Measurements from ENCODE around the gene RNF151. TPM values are rescaled to one million over a fixed set of nuclear protein-coding genes. Genes with fewer than 3 reads are reported as not detected.
A peak's percentile ranks its signal among the peaks of the same experiment; 100 is the strongest.

Gene RNF151, protein sequence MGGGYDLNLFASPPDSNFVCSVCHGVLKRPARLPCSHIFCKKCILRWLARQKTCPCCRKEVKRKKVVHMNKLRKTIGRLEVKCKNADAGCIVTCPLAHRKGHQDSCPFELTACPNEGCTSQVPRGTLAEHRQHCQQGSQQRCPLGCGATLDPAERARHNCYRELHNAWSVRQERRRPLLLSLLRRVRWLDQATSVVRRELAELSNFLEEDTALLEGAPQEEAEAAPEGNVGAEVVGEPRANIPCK
- not detected for total RNA-seq (ENCODE audit: unreplicated experiment)
- long read RNA-seq, result 0 reads

DNA sequence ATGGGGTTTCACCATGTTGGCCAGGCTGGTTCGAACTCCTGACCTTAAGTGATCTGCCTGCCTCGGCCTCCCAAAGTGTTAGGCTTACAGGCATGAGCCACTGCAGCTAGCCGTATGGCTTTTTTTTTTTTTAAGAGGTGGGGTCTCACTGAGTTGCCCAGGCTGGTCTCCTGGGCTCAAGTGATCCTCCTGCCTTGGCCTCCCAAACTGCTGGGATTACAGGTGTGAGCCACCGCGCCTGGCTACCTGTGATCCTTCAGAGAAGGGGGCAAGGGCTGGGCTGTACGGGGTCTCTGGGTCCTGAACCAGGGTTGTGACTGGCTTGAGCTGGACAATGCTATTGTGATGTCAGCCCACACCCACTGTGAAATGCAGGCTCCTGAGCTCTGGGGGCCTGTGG is at the start of gene RNF151:
TSS of gene RNF151 (plus strand) at position 397 of the 400 bp plus-strand sequence. CDS start 26 bp downstream, outside the sequence.
- peak within 1 kb of the TSS; percentile 95 for H3K4me3 Mint-ChIP-seq (ENCODE audit: unreplicated experiment)
- H3K27ac Mint-ChIP-seq (ENCODE audit: unreplicated experiment), result peak within 1 kb of the TSS; percentile 94
- peaks cover 20% of the 10 kb centered on the region for H3K4me1 Mint-ChIP-seq (ENCODE audit: unreplicated experiment)
- TF ChIP-seq, protein P1, sequence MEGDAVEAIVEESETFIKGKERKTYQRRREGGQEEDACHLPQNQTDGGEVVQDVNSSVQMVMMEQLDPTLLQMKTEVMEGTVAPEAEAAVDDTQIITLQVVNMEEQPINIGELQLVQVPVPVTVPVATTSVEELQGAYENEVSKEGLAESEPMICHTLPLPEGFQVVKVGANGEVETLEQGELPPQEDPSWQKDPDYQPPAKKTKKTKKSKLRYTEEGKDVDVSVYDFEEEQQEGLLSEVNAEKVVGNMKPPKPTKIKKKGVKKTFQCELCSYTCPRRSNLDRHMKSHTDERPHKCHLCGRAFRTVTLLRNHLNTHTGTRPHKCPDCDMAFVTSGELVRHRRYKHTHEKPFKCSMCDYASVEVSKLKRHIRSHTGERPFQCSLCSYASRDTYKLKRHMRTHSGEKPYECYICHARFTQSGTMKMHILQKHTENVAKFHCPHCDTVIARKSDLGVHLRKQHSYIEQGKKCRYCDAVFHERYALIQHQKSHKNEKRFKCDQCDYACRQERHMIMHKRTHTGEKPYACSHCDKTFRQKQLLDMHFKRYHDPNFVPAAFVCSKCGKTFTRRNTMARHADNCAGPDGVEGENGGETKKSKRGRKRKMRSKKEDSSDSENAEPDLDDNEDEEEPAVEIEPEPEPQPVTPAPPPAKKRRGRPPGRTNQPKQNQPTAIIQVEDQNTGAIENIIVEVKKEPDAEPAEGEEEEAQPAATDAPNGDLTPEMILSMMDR (IDR thresholded peaks at IDR 0.05; ENCODE audit: unreplicated experiment), result no peak
- H3K9me3 Mint-ChIP-seq (ENCODE audit: unreplicated experiment), result no peaks in the 10 kb centered on the region
- DNase-seq (ENCODE audit: low spot score), result no peak
- H3K36me3 Mint-ChIP-seq (ENCODE audit: low read depth, unreplicated experiment), result peaks cover 10% of the 10 kb centered on the region
- H3K27me3 Mint-ChIP-seq (ENCODE audit: unreplicated experiment), result peaks cover 5% of the 10 kb centered on the region

DNA sequence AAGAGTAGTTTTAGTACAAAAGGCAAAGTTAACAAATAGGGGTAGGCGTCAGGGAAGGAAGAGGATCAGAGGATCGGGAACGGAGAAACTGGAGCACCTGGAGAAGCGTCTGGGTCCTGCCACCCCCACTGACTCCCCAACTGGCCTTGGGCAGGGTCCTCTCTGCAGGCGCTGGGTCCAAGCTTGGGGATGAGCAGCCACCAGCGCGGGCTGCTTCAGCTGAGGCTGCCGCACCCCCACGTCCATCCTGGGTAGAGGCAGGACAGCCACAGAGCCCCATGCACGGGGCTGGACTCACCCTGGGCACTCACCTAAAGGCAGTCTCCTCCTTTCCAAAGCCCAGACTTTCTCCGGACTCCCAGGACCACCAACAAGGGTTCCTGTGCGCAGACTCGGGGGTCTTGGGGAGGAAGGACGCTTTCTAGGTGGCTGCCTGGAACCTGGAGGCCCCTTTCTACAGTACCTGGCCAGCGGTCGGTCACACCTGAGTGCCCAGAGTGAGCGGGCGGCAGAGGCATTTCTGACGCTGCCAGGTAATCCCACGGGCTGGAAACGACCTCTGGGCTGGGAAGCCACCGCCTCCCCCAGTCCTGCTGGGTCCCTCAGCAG is 49.5 kb upstream of the RNF151 start:
- Mint-ChIP-seq H3K4me1 (ENCODE audit: unreplicated experiment) (peaks cover 16% of the 10 kb centered on the region), H3K36me3 (ENCODE audit: low read depth, unreplicated experiment) (peaks cover 5% of the 10 kb centered on the region), H3K27me3 (ENCODE audit: unreplicated experiment) (peaks cover 30% of the 10 kb centered on the region), H3K4me3 (ENCODE audit: unreplicated experiment) (no peak overlapping the region), H3K9me3 (ENCODE audit: unreplicated experiment) (no peaks in the 10 kb centered on the region), H3K27ac (ENCODE audit: unreplicated experiment) (no peak overlapping the region)
- TF ChIP-seq, protein P1 (IDR thresholded peaks at IDR 0.05; ENCODE audit: unreplicated experiment), result no peak
- DNase-seq (ENCODE audit: low spot score), result no peak

DNA sequence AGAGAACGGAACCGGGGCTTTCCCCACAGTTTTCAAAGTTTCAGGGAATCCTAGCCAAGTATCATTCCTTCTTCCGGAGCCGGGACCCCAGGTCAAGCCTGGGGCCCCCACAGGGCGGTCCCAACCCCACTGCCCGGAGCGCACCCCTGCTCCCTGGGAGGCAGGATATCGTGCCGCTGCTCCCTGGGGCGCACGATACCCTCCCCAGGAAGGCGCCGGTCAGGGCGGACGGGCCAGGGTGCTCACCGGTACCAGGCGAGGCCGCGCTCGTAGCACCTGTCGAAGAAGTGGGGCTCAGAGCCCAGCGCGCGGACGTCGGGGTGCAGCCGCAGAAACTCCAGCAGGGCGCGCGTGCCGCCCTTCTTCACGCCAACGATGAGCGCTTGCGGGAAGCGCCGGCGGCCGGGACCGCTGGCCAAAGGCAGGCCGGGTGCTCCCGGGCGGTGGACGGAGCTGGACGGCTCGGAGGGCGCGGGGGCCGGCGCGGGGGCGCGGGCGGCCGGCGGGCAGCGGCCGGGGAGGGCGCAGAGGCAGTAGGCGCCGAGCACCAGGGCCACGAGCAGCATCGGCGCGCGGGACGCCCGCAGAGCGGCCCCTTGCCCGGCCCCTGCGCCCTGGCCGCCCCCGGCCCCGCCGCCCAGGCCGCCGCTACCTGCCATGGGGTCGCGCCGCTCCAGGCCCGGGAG is 48.8 kb upstream of the RNF151 start:
- no peak for DNase-seq (ENCODE audit: low spot score)
- H3K27ac Mint-ChIP-seq (ENCODE audit: unreplicated experiment), result no peak overlapping the region
- H3K4me3 Mint-ChIP-seq (ENCODE audit: unreplicated experiment), result no peak overlapping the region
- TF ChIP-seq, protein P1 (IDR thresholded peaks at IDR 0.05; ENCODE audit: unreplicated experiment), result no peak
- peaks cover 29% of the 10 kb centered on the region for H3K27me3 Mint-ChIP-seq (ENCODE audit: unreplicated experiment)
- no peaks in the 10 kb centered on the region for H3K9me3 Mint-ChIP-seq (ENCODE audit: unreplicated experiment)
- peaks cover 5% of the 10 kb centered on the region for H3K36me3 Mint-ChIP-seq (ENCODE audit: low read depth, unreplicated experiment)
- peaks cover 16% of the 10 kb centered on the region for H3K4me1 Mint-ChIP-seq (ENCODE audit: unreplicated experiment)

DNA sequence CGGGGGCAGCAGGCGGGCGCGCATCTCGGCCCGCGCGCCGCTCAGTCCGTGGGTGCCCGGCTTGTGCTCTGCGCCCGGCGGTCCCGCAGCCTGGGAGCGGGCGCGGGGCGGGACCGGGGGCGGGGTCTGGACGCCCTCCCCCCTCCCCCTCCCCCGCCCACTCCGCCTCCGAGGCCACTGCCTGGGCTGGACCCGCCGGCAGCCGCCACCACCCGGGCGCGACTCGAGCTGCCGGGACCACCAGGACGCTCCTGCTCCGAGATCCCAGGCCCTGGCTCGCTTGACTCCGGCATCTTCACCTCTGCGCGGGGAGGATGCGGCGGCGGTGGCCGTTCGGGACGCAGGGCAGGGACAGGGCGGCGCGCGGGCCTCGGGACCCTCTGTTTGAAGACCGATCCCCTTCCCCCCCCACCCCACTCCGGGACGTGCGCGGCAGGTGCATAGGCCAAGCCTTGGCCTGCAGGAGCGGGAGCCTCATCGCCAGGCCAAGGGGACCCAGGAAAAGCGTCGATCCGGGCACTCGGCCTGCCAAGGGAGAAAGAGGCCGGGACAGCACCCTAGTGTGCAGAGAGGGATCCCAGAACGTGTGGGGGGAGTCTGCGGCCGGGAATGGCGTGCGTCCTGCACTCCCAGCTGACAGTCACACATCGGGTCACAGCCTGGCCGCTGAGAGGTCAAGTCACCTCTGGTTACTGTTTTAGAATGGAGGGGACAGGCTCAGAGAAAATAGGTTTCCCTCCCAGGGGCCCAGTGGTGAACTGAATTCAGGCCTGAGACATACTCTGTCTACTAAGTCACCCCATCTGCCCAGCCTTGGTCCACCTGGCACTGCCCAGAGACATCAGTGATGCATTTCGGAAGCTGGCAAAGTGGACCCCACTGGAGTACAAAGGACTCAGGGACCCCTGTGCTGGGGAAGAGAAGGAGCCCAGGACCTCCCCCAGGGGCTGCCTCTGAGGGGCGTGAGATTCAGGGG is 48.0 kb upstream of the RNF151 start, which contains the start of gene HS3ST6:
TSS of gene HS3ST6 (minus strand) at position 65 of the 976 bp plus-strand sequence. CDS start 92 bp downstream, outside the sequence.
- Mint-ChIP-seq H3K27me3 (ENCODE audit: unreplicated experiment) (peaks cover 31% of the 10 kb centered on the region), H3K27ac (ENCODE audit: unreplicated experiment) (no peak within 1 kb of the TSS), H3K4me1 (ENCODE audit: unreplicated experiment) (peaks cover 16% of the 10 kb centered on the region), H3K9me3 (ENCODE audit: unreplicated experiment) (no peaks in the 10 kb centered on the region), H3K36me3 (ENCODE audit: low read depth, unreplicated experiment) (peaks cover 5% of the 10 kb centered on the region), H3K4me3 (ENCODE audit: unreplicated experiment) (no peak within 1 kb of the TSS)
- TF ChIP-seq, protein P1 (IDR thresholded peaks at IDR 0.05; ENCODE audit: unreplicated experiment), result no peak
- no peak for DNase-seq (ENCODE audit: low spot score)

Measured in endothelial cell (in vitro differentiated cells).